Keratinocyte (primary cell): ENCODE measurements around the gene BCL2L1. TPM values are rescaled to one million over a fixed set of nuclear protein-coding genes. Genes with fewer than 3 reads are reported as not detected.
A peak's percentile ranks its signal among the peaks of the same experiment; 100 is the strongest.

Source experiments
- DNase-seq: peaks from one replicate; pipeline ENCODE4 v3.0.0-alpha.2; 2011; ENCODE audit warnings: low read depth, missing footprints, low spot score
- FAIRE-seq: peaks from 2 replicates; lab custom pipeline; 2011; peaks lifted over from hg19 to GRCh38; lab: Jason Lieb, UNC
- H2AFZ ChIP-seq: 2 replicates; pipeline ENCODE4 v1.6.0; 2012; ENCODE audit warnings: low read length, control low read depth, inconsistent platforms; ENCODE audit not compliant: control insufficient read depth
- H3K27ac ChIP-seq: 2 replicates; pipeline ENCODE4 v1.5.1; 2011; ENCODE audit warnings: low read length; ENCODE audit not compliant: control insufficient read depth, insufficient read depth
- H3K27me3 ChIP-seq: 3 replicates; pipeline ENCODE4 v1.6.0; 2011; ENCODE audit warnings: low read length; ENCODE audit not compliant: control insufficient read depth, insufficient read depth; ENCODE audit errors: extremely low read depth
- H3K36me3 ChIP-seq, 2 experiments: 2 replicates in 1 of 2; 3 replicates in 1 of 2; pipeline ENCODE4 v1.5.1; 2011; ENCODE audit warnings: low read length in 2 of 2, mild to moderate bottlenecking in 1 of 2; ENCODE audit not compliant: control insufficient read depth in 2 of 2, insufficient read depth in 2 of 2; ENCODE audit errors: extremely low read depth in 1 of 2
- H3K4me1 ChIP-seq: 3 replicates; pipeline ENCODE4 v1.5.1; 2011; ENCODE audit warnings: low read length; ENCODE audit not compliant: control insufficient read depth, insufficient read depth; ENCODE audit errors: extremely low read depth
- H3K4me2 ChIP-seq: 3 replicates; pipeline ENCODE4 v1.6.0; 2011; ENCODE audit warnings: low read depth, low read length; ENCODE audit not compliant: control insufficient read depth, insufficient read depth; ENCODE audit errors: extremely low read depth
- H3K4me3 ChIP-seq, 3 experiments: fragments of 200-600 bp in 1 of 3; sonication (generic) in 1 of 3; 2 replicates in 2 of 3; 3 replicates in 1 of 3; pipeline ENCODE4 v1.5.1; 2011 to 2016; ENCODE audit warnings: low read length in 3 of 3, mild to moderate bottlenecking in 3 of 3, control low read depth in 2 of 3, inconsistent platforms in 1 of 3, low read depth in 1 of 3, mixed read lengths in 1 of 3, mixed run types in 1 of 3, moderate library complexity in 1 of 3; ENCODE audit not compliant: control insufficient read depth in 2 of 3, insufficient read depth in 2 of 3; ENCODE audit errors: extremely low read depth in 1 of 3
- H3K79me2 ChIP-seq: 2 replicates; pipeline ENCODE4 v1.6.0; 2012; ENCODE audit warnings: low read length; ENCODE audit not compliant: control insufficient read depth, insufficient read depth
- H3K9ac ChIP-seq: 3 replicates; pipeline ENCODE4 v1.6.0; 2011; ENCODE audit warnings: low read length; ENCODE audit not compliant: control insufficient read depth, insufficient read depth; ENCODE audit errors: extremely low read depth
- H3K9me1 ChIP-seq: 3 replicates; pipeline ENCODE4 v1.6.0; 2011; ENCODE audit warnings: low read length; ENCODE audit not compliant: control insufficient read depth, insufficient read depth; ENCODE audit errors: extremely low read depth
- H3K9me3 ChIP-seq: 2 replicates; pipeline ENCODE4 v1.5.1; 2012; ENCODE audit warnings: low read depth, low read length; ENCODE audit not compliant: control insufficient read depth
- H4K20me1 ChIP-seq: 3 replicates; pipeline ENCODE4 v1.6.0; 2011; ENCODE audit warnings: low read length; ENCODE audit not compliant: control insufficient read depth, insufficient read depth; ENCODE audit errors: extremely low read depth
- CTCF ChIP-seq, 3 experiments: IDR thresholded peaks in 1 of 3; conservative IDR thresholded peaks in 1 of 3; optimal IDR thresholded peaks in 1 of 3; 2 replicates in 2 of 3; 3 replicates in 1 of 3; pipeline versions ENCODE3 to v1.5.1; 2011; ENCODE audit warnings: low read length in 3 of 3, mild to moderate bottlenecking in 3 of 3, moderate library complexity in 2 of 3, control low read depth in 1 of 3, inconsistent platforms in 1 of 3; ENCODE audit not compliant: insufficient read depth in 2 of 3; ENCODE audit errors: extremely low read depth in 1 of 3
- EZH2 ChIP-seq: IDR thresholded peaks from one replicate; pipeline ENCODE4 v1.6.1; 2012; ENCODE audit warnings: inconsistent platforms, mild to moderate bottlenecking, low read length, moderate library complexity
- dilution Hi-C: fragments of 300-500 bp; cut with MboI; formaldehyde crosslinking; loops from one replicate; pipeline ENCODE4 v1.7.0; 2020; ENCODE audit warnings: low sequenced_read_pairs; ENCODE audit not compliant: extremely low pct_ligation_motif_present
- polyA plus RNA-seq, 5 experiments: library from polyadenylated mRNA; depleted of rRNA in 3 of 5; stranded (reverse) in 3 of 5; stranded (forward) in 1 of 5; unstranded in 1 of 5; fragments of >200 nt; gene quantifications; 1 replicate in 1 of 5; 2 replicates in 3 of 5; 3 replicates in 1 of 5; pipeline versions ENCODE4 v1.2.1 to v1.2.3, GENCODE V29; 2011 to 2012; ENCODE audit warnings: missing spikeins in 2 of 5, low read depth in 1 of 5, low replicate concordance in 1 of 5

BCL2L1 gene
- polyA plus RNA-seq, 1 donor (not counting 4 experiments of a cell fraction or from before 2014, with no cell fraction given) = 109 TPM

GRCh38 chr20:31676609-31676989 is 46.1 kb downstream of the BCL2L1 start:
- dilution Hi-C loops = no loop called here
- Histone ChIP-seq H3K9me1 (peaks cover 3% of the 10 kb centered on the region), H4K20me1 (peaks cover 2% of the 10 kb centered on the region), H2AFZ (no peak overlapping the region), H3K9ac (no peak overlapping the region), H3K36me3 (peaks cover 26 to 33% of the 10 kb centered on the region in 2 experiments), H3K79me2 (peaks cover 85% of the 10 kb centered on the region), H3K4me1 (peaks cover 42% of the 10 kb centered on the region), H3K4me2 (no peak overlapping the region), H3K4me3 (no peak overlapping the region), H3K9me3 (no peaks in the 10 kb centered on the region), H3K27ac (no peak overlapping the region), H3K27me3 (no peaks in the 10 kb centered on the region)
- no peak for FAIRE-seq
- no peak for TF ChIP-seq CTCF (optimal IDR thresholded peaks at IDR 0.05 in 1 of 3, IDR thresholded peaks at IDR 0.05 in 1 of 3, conservative IDR thresholded peaks at IDR 0.05 in 1 of 3; ENCODE audit: extremely low read depth in 1 of 3, insufficient read depth in 2 of 3, low read length in 3 of 3)
- TF ChIP-seq EZH2 = no peak
- DNase-seq = no peak

DNA sequence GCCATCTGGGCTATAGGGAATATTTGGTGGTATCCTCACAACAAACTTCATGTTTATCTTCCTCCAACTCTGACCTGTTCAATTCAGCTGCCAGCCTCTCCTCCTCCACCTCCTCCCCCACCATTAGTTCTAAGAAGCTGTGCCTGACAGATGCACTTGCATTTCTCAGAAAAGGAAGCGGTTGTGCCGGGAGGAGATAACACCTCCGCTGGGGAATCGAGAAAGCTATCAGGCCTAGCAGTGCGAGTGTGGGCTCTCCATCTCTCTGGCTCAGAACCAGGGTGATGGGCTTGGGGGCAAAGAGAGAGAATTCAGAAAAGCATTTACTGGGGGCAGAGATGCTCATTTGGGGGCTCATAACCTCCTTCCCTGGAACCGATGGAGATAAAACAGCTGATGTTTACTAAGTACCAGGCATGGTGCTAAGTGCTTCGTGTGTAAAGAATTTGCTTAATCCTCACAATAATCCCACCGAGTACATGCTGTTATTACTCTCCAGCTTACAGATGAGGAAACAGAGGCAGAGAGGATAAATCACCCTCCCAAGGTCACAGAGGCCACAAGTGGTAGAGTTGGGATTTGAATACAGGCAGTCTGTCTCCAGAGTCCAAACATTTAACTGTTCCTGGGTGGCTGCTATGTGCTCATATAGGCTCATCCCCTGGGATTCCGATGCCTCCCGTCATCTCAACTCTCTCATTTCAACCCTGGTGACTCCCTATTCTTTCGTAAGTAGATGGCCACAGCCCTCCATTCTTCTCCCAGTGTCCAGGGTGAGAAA is 46.6 kb downstream of the BCL2L1 start:
- no peak overlapping the region for H2AFZ ChIP-seq
- H3K4me1 ChIP-seq = peaks cover 42% of the 10 kb centered on the region
- H3K79me2 ChIP-seq = peaks cover 85% of the 10 kb centered on the region
- H3K27me3 ChIP-seq = no peaks in the 10 kb centered on the region
- FAIRE-seq = no peak
- dilution Hi-C loops = no loop called here
- H3K27ac ChIP-seq = peak overlapping the region; percentile 45
- H3K9me3 ChIP-seq = no peaks in the 10 kb centered on the region
- peak overlapping the region in 1 of 3 experiments; percentile 40 for H3K4me3 ChIP-seq
- peak overlapping the region; percentile 45 for H3K4me2 ChIP-seq
- H3K9ac ChIP-seq = peak overlapping the region; percentile 16
- peaks cover 3% of the 10 kb centered on the region for H3K9me1 ChIP-seq
- peaks cover 22 to 35% of the 10 kb centered on the region in 2 experiments for H3K36me3 ChIP-seq
- H4K20me1 ChIP-seq = peaks cover 2% of the 10 kb centered on the region
- no peak for DNase-seq
- TF ChIP-seq EZH2 = no peak
- no peak for TF ChIP-seq CTCF (optimal IDR thresholded peaks at IDR 0.05 in 1 of 3, IDR thresholded peaks at IDR 0.05 in 1 of 3, conservative IDR thresholded peaks at IDR 0.05 in 1 of 3; ENCODE audit: extremely low read depth in 1 of 3, insufficient read depth in 2 of 3, low read length in 3 of 3)
